SU-DHL-6 (cell line): ENCODE measurements around the gene HCN3.
"Not testable (repeated sequence)": the region's sequence is repeated elsewhere in the genome, so short reads cannot be mapped to it uniquely, and the experiment has no call there.

Source experiments
- CTCF ChIP-seq: fragments of 200-600 bp; sonication (generic); IDR thresholded peaks from one replicate; pipeline ENCODE4 v1.5.1; 2017; ENCODE audit warnings: antibody characterized with exemption, mild to moderate bottlenecking, low read length, moderate library complexity; ENCODE audit not compliant: insufficient read depth, poor library complexity, severe bottlenecking
- EZH2phosphoT487 ChIP-seq: fragments of 200-600 bp; sonication (generic), shearing (Covaris generic); conservative IDR thresholded peaks from 2 replicates; pipeline ENCODE4 v1.6.1; 2018; ENCODE audit warnings: mild to moderate bottlenecking, antibody characterized with exemption, low read length, moderate library complexity, mixed read lengths

- TF ChIP-seq CTCF, EZH2phosphoT487: not testable (repeated sequence)
These were observed 51.6 kb downstream of the HCN3 start for GRCh38 chr1:155328856-155329255.
